Sigmoid colon (tissue), 4 donors: Measurements from ENCODE around the gene ZNF521.

Experiments
- CTCF ChIP-seq, 4 experiments: fragments of 450-650 bp in 3 of 4; fragments of 200-600 bp in 1 of 4; IDR thresholded peaks; one replicate each; pipeline ENCODE4 v1.5.1; 2016 to 2019; ENCODE audit warnings: antibody characterized with exemption in 4 of 4, mild to moderate bottlenecking in 3 of 4, moderate library complexity in 2 of 4
- POLR2A ChIP-seq, 2 donors: fragments of 450-650 bp; IDR thresholded peaks; one replicate each; pipeline ENCODE4 v1.6.1; 2016; ENCODE audit warnings: antibody characterized with exemption in 2 of 2, mild to moderate bottlenecking in 2 of 2, moderate library complexity in 2 of 2
- POLR2AphosphoS5 ChIP-seq, 4 donors: sonication (generic); formaldehyde crosslinking; IDR thresholded peaks; one replicate each; pipeline ENCODE4 v1.6.1; 2017; ENCODE audit warnings: antibody characterized with exemption in 4 of 4

GRCh38 chr18:25287106-25287505 is 64.9 kb downstream of the ZNF521 start:
- TF ChIP-seq CTCF (IDR thresholded peaks at IDR 0.05) (no peak), POLR2A (IDR thresholded peaks at IDR 0.05) (no peak), POLR2AphosphoS5 (IDR thresholded peaks at IDR 0.05) (no peak)
